HG02642 (cell line): ENCODE measurements around the gene NUDT22.

Source experiments
- ATAC-seq: cut with Tn5 transposase; IDR thresholded peaks from one replicate; pipeline ENCODE4 v1.9.1; 2021; ENCODE audit warnings: mild to moderate bottlenecking; ENCODE audit not compliant: unreplicated experiment, poor library complexity

NUDT22 gene

GRCh38 chr11:64224891-64225607 is 1.0 kb upstream of the NUDT22 start:
- ATAC-seq, result no peak

DNA sequence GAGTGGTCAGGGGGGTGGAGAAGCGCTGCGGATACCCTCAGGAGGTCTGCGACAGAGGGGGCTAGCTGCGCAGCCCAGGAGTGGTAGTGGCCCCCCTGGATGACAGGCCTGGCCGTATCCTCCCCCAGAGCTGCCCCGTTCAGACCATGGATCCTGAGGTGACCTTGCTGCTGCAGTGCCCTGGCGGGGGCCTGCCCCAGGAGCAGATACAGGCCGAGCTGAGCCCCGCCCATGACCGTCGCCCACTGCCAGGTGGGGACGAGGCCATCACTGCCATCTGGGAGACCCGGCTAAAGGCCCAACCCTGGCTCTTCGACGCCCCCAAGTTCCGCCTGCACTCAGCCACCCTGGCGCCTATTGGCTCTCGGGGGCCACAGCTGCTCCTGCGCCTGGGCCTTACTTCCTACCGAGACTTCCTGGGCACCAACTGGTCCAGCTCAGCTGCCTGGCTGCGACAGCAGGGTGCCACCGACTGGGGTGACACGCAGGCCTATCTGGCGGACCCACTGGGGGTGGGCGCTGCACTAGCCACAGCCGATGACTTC is 505 bp downstream of the NUDT22 start:
- ATAC-seq, result peak; percentile 31

DNA sequence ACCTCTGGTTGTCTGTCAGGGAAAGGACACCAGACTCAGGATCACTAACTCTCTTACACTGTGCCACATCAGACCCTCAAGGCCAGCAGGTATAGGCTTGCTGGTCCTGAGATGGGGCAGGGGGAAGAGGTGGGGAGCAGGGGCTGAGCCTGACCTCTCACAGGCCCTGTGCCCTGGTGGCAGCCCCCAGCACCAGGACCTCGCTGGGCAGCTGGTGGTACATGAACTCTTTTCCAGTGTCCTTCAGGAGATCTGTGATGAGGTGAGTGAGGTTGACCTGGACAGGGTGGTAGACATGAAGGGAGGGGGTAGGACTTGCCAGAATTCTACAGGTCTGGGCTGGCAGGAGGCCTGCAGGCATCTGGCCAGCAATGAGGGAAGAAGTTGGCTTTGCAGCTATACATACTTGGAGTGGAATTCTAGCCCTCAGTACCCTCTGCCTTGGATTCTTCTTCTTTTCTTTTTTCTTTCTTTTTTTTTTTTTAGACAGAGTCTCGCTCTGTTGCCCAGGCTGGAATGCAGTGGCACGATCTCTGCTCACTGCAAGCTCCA is 1.4 kb downstream of the NUDT22 start:
- no peak for ATAC-seq

DNA sequence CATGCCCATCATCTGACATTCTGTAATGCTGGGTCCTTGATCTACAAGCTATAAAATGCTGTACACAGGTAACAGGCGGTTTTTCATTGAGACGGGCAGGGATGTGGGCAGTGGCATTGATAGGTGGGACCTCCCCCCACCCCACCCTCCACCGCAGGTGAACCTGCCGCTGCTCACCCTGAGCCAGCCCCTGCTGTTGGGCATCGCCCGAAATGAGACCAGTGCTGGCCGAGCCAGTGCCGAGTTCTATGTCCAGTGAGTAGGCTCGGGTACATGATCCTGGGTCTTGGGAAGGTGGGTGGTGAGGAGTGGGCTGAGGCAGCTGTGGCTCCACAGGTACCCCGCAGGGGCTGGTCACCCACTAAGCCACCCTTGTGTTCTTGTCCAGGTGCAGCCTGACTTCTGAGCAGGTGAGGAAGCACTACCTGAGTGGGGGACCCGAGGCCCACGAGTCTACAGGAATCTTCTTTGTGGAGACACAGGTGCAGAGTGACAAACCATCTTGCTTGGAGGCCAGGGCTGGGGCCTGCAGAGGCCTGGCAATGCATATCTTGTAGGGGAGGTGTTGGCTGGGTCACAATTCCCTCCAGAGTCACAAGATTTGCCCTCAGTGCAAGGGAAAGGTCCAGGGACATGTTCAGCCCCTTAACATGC is 3.1 kb downstream of the NUDT22 start:
- ATAC-seq, result no peak

DNA sequence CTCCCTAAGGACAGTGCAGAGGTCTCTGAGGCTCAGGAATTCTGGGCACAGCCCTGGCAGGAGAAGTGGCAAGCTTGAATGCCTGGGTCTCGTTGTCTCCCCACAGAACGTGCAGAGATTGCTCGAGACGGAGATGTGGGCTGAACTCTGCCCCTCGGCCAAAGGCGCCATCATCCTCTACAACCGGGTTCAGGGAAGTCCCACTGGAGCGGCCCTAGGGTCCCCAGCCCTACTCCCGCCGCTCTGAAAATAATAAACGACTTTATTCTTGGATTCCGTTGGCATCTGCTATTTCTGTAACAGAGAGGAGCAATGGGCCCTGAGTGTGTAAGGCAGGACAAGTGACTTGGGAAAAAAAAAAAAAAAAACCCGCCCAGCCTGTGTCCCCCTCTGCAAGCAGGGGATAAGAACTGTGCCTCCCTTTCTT is 3.7 kb downstream of the NUDT22 start:
- no peak for ATAC-seq

DNA sequence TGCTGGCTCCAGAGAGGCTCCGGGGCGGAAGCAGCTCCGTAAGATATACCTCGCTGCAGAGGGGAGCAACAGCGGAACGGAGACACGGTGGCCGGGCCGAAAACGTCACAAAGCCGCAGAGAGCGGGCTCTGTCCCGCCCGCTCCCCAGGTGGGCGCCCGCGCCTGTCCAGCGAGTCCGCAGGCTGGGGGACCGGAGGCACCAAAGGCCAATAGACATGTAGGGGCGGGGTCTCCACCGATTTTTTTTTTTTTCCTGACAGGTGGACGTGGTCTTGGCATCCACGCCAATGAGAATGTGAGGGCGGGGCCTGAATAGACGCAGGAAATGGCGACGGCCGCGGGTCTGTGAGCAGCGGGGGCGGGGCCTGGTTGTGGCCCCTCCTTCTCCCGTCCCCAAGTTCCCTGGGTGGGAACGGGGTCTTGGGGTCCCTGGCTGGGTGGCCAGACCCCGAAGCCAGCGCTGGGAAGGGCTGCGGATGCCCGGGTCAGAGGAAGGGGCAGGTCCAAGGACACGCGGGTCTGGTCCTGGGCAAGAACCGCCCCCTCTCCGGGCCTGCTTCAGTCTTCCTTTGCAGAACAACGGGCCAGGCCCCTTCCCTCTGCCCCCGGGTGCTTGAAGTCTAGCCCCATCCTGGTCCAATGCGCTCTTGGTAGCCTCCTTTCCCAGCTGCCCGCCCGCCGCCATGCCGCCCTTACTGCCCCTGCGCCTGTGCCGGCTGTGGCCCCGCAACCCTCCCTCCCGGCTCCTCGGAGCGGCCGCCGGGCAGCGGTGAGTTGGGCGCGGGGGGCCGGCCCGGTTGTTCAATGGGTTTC is 4.3 kb downstream of the NUDT22 start, which contains the start of gene DNAJC4:
DNAJC4 (plus strand) TSS at position 378 of the 814 bp plus-strand sequence; CDS start at position 685, 307 bp downstream.
- ATAC-seq, result peak; percentile 53

- no peak for ATAC-seq
Observed at GRCh38 chr11:64230985-64231365, 4.9 kb downstream of the NUDT22 start.

GRCh38 chr11:64231546-64231945 is 5.5 kb downstream of the NUDT22 start:
- no peak for ATAC-seq

DNA sequence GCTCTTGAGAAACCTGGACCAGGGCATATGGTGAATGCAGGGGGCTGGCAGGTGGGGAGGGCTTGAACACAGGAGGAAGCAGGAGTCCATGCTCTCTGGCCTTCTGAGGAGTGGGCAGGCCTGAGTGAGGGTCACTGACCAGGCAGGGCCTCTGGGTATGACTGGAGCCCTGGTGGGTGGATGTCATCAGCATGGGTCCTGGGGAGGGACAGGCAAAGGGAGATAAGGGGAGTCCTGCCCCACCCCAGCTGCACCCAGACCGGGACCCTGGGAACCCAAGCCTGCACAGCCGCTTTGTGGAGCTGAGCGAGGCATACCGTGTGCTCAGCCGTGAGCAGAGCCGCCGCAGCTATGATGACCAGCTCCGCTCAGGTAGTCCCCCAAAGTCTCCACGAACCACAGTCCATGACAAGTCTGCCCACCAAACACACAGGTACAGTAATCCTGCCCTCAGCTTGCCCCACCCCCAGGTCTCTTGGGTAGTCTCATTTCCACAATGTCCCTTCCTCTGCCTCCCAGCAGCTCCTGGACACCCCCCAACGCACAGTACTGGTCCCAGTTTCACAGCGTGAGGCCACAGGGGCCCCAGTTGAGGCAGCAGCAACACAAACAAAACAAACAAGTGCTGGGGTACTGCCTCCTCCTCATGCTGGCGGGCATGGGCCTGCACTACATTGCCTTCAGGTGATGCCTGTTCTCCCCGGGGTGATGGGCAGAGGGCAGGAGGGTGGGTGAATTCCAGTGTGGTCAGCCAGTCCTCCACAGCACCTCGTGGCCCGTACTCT is 6.3 kb downstream of the NUDT22 start:
- ATAC-seq, result no peak

- no peak for ATAC-seq
Observed at GRCh38 chr11:64232967-64233315, 6.9 kb downstream of the NUDT22 start.

DNA sequence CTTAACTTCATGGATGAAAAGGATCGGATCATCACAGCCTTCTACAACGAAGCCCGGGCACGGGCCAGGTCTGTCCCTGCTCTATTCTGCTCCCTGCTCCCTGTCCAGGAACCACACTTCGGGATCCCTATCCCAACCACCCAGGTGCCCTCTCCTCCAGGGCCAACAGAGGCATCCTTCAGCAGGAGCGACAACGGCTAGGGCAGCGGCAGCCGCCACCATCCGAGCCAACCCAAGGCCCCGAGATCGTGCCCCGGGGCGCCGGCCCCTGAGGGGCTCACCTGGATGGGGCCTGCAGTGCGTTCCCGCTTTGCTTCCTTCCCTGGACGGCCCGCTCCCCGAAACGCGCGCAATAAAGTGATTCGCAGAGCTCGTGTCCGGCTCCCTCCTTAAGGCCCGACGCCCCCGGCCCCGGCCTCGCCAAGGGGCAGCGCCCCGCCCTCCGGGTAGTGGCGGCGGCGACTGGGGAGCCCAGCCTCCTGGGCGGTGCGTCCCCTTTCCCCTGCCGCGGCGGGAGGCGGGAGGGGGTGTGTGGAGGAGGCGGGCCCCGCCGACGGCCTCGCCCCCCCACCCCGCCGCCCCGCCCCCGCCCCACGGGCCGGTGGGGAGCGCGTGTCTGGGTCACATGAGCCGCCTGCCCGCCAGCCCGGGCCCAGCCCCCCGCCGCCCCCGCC is 8.0 kb downstream of the NUDT22 start, which contains the start of gene VEGFB:
VEGFB (plus strand) TSS at position 672 of the 674 bp plus-strand sequence. CDS start 250 bp downstream, outside the sequence.
- peak; percentile 40 for ATAC-seq

DNA sequence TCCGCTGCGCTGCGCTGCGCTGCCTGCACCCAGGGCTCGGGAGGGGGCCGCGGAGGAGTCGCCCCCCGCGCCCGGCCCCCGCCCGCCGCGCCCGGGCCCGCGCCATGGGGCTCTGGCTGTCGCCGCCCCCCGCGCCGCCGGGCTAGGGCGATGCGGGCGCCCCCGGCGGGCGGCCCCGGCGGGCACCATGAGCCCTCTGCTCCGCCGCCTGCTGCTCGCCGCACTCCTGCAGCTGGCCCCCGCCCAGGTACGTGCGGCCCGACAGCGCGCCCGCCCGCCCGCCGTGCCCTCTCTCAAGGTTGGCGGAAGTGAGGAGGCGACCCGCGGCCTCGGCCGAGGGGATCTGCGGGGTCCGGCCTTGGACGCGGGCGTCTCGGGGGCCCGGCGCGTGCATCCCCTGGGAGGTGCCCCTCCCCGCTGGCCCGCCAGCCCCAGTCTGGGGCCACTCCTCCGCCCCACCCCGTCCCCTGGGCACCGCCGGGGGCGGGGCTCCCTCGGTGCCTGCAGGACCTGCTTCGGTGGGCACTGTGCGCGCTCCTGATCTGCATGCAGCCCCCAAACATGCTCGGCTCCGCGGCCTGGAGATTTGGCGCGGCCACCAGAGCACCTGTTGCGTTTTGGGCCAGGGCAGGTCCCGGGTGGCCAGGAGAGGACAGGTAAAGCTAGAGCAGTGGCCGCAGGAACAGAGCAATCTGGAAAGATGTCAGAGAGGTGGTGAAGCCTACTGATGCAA is 8.7 kb downstream of the NUDT22 start:
- peak; percentile 35 for ATAC-seq

DNA sequence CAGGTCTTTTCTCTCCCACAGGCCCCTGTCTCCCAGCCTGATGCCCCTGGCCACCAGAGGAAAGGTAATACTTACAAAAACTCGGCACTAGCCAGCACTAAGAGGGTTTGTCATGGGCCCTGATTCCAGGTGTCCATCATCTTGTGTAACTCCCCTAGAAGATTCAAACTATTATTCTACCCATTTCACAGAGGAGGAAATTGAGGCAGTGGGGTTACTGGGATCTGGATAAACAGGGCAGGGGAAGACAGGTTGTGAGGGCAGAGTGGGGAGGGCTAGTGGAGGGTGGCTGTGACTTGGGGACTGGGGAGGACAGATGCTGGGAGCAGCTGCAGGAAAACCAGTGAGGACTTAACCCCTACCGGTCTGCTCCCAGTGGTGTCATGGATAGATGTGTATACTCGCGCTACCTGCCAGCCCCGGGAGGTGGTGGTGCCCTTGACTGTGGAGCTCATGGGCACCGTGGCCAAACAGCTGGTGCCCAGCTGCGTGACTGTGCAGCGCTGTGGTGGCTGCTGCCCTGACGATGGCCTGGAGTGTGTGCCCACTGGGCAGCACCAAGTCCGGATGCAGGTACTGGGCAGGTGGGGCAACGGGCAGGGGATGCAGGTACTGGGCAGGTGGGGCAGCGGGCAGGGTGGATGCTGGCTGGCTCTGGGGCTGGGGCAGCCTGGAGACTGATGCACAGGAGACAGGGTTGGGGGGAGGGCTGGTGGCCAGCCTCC is 9.5 kb downstream of the NUDT22 start:
- ATAC-seq, result no peak

DNA sequence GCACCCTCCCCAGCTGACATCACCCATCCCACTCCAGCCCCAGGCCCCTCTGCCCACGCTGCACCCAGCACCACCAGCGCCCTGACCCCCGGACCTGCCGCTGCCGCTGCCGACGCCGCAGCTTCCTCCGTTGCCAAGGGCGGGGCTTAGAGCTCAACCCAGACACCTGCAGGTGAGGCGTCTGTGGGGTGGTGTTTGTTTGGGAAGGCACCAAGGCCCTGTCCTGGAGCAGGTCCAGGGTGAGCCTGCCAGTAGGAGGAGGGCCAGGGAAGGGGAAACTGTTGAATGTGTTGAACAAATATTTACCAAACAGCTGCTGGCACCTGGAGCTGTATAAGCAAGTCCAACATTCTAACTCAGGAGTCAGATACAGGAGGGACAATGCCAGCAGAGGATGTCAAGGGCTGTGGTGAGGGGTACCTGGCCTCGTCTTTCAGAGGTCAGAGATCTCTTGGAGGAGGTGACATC is 11.4 kb downstream of the NUDT22 start:
- ATAC-seq, result no peak

- no peak for ATAC-seq
Observed at GRCh38 chr11:64238076-64238475, 12.0 kb downstream of the NUDT22 start.

GRCh38 chr11:64238999-64239398 is 12.9 kb downstream of the NUDT22 start:
- no peak for ATAC-seq

- no peak for ATAC-seq
Observed at GRCh38 chr11:64239662-64240434, 13.8 kb downstream of the NUDT22 start.
